NCI-H2171 (cell line): ENCODE data around the gene OSTF1.

Experiments
- DNase-seq: peaks from one replicate; lab custom pipeline; 2025; lab: John Stamatoyannopoulos, UW

The OSTF1 gene

GRCh38 chr9:75167281-75167680, 79.0 kb downstream of the OSTF1 start:
- DNase-seq, result no peak

- DNase-seq, result no peak
Observed at GRCh38 chr9:75168270-75169178, 80.2 kb downstream of the OSTF1 start.

- DNase-seq, result no peak
Observed at GRCh38 chr9:75169623-75170022, 81.3 kb downstream of the OSTF1 start.

GRCh38 chr9:75170898-75171360, 82.6 kb downstream of the OSTF1 start:
- DNase-seq, result no peak

GRCh38 chr9:75175395-75175794, 87.1 kb downstream of the OSTF1 start:
- no peak for DNase-seq

- DNase-seq, result no peak
Observed at GRCh38 chr9:75176037-75176436, 87.7 kb downstream of the OSTF1 start.

- DNase-seq, result no peak
Observed at GRCh38 chr9:75181750-75182149, 93.4 kb downstream of the OSTF1 start.

- DNase-seq, result no peak
Observed at GRCh38 chr9:75183306-75183705, 95.0 kb downstream of the OSTF1 start.

GRCh38 chr9:75184471-75184870, 96.2 kb downstream of the OSTF1 start:
- DNase-seq, result no peak

- DNase-seq, result no peak
Observed at GRCh38 chr9:75185585-75186170, 97.4 kb downstream of the OSTF1 start.

GRCh38 chr9:75186767-75187380, 98.6 kb downstream of the OSTF1 start:
- DNase-seq, result no peak

GRCh38 chr9:75188756-75189155, 100.4 kb downstream of the OSTF1 start:
- DNase-seq, result no peak

GRCh38 chr9:75190762-75191161, 102.4 kb downstream of the OSTF1 start:
- DNase-seq, result no peak
